ENCODE results near the gene ITGBL1.

ITGBL1 gene

DNA sequence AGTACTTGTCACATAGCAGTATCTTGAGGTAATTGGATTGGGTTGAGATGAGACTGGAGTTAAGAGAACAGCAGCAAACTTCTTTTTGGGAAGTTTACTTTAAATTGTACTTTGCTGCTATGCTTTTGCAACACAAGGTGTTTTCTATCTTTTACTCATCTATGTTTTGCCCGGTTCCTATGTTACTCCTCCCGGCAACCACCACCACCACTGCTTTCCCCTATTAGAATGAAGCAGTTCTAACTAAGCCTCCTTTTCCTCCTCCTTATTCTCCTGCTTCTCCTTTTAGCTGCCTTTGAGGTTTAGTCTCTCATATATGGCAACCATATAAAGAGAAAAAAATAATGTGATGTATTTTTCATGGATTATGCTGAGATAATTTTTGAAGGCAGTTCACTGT is 233.5 kb downstream of the ITGBL1 start:
- H3K36me3 ChIP-seq (ENCODE audit: low read length): no peaks in the 10 kb centered on the region
- no peak overlapping the region for H2AFZ ChIP-seq (ENCODE audit: low read depth, low read length, severe bottlenecking)
- no peak overlapping the region for H3K4me3 ChIP-seq (ENCODE audit: insufficient read depth, low read length, poor library complexity, severe bottlenecking)
- H3F3A ChIP-seq (ENCODE audit: insufficient read depth): no peaks in the 10 kb centered on the region
- H3K9me3 ChIP-seq (ENCODE audit: insufficient read depth, low read length): no peaks in the 10 kb centered on the region
- no peak overlapping the region for H3K4me2 ChIP-seq (ENCODE audit: low read depth, low read length, poor library complexity, severe bottlenecking)
- no peaks in the 10 kb centered on the region for H3K79me2 ChIP-seq (ENCODE audit: insufficient read depth, low read length)
- no peaks in the 10 kb centered on the region for H3K27me3 ChIP-seq (ENCODE audit: low read length)
- no peak overlapping the region for H3K27ac ChIP-seq (ENCODE audit: low read depth, low read length)
- TF ChIP-seq, protein P1, sequence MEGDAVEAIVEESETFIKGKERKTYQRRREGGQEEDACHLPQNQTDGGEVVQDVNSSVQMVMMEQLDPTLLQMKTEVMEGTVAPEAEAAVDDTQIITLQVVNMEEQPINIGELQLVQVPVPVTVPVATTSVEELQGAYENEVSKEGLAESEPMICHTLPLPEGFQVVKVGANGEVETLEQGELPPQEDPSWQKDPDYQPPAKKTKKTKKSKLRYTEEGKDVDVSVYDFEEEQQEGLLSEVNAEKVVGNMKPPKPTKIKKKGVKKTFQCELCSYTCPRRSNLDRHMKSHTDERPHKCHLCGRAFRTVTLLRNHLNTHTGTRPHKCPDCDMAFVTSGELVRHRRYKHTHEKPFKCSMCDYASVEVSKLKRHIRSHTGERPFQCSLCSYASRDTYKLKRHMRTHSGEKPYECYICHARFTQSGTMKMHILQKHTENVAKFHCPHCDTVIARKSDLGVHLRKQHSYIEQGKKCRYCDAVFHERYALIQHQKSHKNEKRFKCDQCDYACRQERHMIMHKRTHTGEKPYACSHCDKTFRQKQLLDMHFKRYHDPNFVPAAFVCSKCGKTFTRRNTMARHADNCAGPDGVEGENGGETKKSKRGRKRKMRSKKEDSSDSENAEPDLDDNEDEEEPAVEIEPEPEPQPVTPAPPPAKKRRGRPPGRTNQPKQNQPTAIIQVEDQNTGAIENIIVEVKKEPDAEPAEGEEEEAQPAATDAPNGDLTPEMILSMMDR (IDR thresholded peaks at IDR 0.05; ENCODE audit: insufficient read depth, low read length, poor library complexity, severe bottlenecking): no peak
- TF ChIP-seq EZH2phosphoT487 (conservative IDR thresholded peaks at IDR 0.05; ENCODE audit: low read length): no peak
- no peaks in the 10 kb centered on the region for H3K9me2 ChIP-seq (replicated peaks; ENCODE audit: insufficient read depth, low read length)
- H4K20me1 ChIP-seq (ENCODE audit: low read depth, low read length): no peaks in the 10 kb centered on the region
- H3K9ac ChIP-seq (ENCODE audit: low read length): no peak overlapping the region

DNA sequence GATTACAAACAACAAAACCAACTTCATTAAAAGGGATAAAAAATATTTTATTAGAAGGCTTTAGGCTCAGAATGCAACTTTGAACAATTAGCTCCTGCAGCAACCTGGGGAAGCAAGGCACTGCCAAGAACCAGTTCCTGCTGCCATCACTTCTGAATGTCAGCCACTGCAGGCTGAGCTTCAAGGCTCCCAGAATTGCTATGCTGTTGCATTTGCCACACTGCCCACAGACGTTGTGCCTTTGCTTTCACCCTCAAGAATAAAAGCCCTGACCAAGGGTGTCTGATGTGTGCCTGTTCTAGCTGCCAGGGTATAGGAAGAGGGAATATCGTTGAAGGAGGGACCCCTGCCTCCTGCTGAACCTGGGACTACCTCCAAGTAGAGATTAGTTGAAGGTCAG is 238.4 kb downstream of the ITGBL1 start:
- Histone ChIP-seq H3K4me3 (ENCODE audit: insufficient read depth, low read length, poor library complexity, severe bottlenecking) (no peak overlapping the region), H3K27ac (ENCODE audit: low read depth, low read length) (no peak overlapping the region), H3K9me2 (replicated peaks; ENCODE audit: insufficient read depth, low read length) (no peaks in the 10 kb centered on the region), H3K9me3 (ENCODE audit: insufficient read depth, low read length) (no peaks in the 10 kb centered on the region), H4K20me1 (ENCODE audit: low read depth, low read length) (no peaks in the 10 kb centered on the region), H3K36me3 (ENCODE audit: low read length) (no peaks in the 10 kb centered on the region), H3F3A (ENCODE audit: insufficient read depth) (no peaks in the 10 kb centered on the region), H3K4me2 (ENCODE audit: low read depth, low read length, poor library complexity, severe bottlenecking) (no peak overlapping the region), H3K27me3 (ENCODE audit: low read length) (no peaks in the 10 kb centered on the region), H3K79me2 (ENCODE audit: insufficient read depth, low read length) (no peaks in the 10 kb centered on the region), H3K9ac (ENCODE audit: low read length) (no peak overlapping the region), H2AFZ (ENCODE audit: low read depth, low read length, severe bottlenecking) (no peak overlapping the region)
- TF ChIP-seq, protein P1 (IDR thresholded peaks at IDR 0.05; ENCODE audit: insufficient read depth, low read length, poor library complexity, severe bottlenecking): no peak

DNA sequence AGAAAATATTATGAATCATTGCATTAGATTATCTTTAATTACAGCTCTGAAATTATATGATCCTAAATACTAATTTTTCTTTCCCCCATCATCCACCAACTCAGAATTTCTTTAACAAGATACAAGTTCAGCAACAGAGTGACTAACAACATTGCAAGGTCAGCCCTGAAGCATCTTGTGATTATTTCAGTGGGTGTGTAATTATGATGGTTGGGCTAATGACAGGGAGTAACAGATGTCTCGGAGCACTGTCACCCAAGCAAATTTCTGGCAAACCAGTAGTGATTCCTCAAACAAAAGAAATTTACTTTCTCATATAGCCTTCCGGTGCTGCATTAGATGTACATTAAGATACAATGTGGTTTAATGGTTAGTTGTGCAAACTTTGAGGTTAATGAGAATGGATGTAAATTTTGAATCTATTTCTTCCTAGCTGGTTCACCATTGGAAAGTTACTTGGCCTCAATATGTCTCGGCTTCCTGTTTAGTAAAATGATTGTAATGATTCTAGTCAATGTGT is 238.9 kb downstream of the ITGBL1 start:
- Histone ChIP-seq H3K4me3 (ENCODE audit: insufficient read depth, low read length, poor library complexity, severe bottlenecking) (no peak overlapping the region), H3K36me3 (ENCODE audit: low read length) (no peaks in the 10 kb centered on the region), H3K4me2 (ENCODE audit: low read depth, low read length, poor library complexity, severe bottlenecking) (no peak overlapping the region), H3K9me2 (replicated peaks; ENCODE audit: insufficient read depth, low read length) (no peaks in the 10 kb centered on the region), H3K9me3 (ENCODE audit: insufficient read depth, low read length) (no peaks in the 10 kb centered on the region), H3F3A (ENCODE audit: insufficient read depth) (no peaks in the 10 kb centered on the region), H3K9ac (ENCODE audit: low read length) (no peak overlapping the region), H4K20me1 (ENCODE audit: low read depth, low read length) (no peaks in the 10 kb centered on the region), H3K27me3 (ENCODE audit: low read length) (no peaks in the 10 kb centered on the region), H3K79me2 (ENCODE audit: insufficient read depth, low read length) (no peaks in the 10 kb centered on the region), H2AFZ (ENCODE audit: low read depth, low read length, severe bottlenecking) (no peak overlapping the region), H3K27ac (ENCODE audit: low read depth, low read length) (no peak overlapping the region)
- TF ChIP-seq, protein P1 (IDR thresholded peaks at IDR 0.05; ENCODE audit: insufficient read depth, low read length, poor library complexity, severe bottlenecking): no peak
- no peak for TF ChIP-seq EZH2phosphoT487 (conservative IDR thresholded peaks at IDR 0.05; ENCODE audit: low read length)
